Middle frontal gyrus (tissue), 1 donor: ENCODE data around the gene CYB561D1.
A peak's percentile ranks its signal among the peaks of the same experiment; 100 is the strongest.

Source experiments
- DNase-seq: peaks from one replicate; pipeline ENCODE4 v3.0.0-alpha.2; 2015; ENCODE audit warnings: low spot score; ENCODE audit errors: extremely low spot score

Gene CYB561D1

GRCh38 chr1:109546311-109547109, 52.6 kb downstream of the CYB561D1 start:
- peak; percentile 80 for DNase-seq

DNA sequence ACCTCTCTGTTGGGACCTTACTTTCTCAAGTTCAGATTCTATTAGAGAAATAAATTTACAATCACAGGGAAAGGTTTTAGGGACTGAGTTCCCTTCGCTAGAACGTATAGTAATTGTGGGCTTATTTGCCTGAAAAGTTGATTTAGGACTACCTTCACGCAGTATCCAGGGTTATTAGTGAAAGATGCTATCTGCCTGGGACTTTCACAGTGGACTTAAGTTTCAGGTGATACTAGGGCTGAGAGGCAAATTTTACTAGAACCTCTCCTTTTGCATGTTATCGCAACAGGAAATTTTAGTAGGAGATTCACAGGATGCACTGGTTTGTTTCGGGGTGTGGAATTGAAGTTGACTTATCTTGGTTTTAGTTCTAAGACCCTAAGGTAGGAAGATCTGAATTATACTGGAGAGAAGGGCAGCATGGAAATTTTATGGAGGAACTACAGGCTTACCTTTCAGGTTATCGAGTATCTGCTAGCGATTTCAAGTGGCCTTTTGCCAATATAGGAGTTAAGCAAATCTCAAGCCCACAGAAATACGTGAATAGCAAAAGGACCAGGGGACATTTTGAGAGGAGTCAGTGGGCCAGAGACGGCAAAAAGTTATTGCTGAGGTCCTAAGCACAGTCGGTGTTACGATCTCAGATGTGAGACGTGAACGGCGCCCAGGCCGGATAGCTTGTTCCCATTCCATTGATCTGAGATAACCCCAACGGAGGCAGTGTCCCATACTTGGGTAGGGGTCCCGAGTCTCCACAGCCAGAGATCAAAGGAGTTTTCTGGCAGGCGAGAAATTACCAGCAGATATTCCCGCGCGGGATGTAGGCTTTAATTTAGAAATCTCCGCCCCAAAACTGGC, 53.8 kb downstream of the CYB561D1 start:
- no peak for DNase-seq

DNA sequence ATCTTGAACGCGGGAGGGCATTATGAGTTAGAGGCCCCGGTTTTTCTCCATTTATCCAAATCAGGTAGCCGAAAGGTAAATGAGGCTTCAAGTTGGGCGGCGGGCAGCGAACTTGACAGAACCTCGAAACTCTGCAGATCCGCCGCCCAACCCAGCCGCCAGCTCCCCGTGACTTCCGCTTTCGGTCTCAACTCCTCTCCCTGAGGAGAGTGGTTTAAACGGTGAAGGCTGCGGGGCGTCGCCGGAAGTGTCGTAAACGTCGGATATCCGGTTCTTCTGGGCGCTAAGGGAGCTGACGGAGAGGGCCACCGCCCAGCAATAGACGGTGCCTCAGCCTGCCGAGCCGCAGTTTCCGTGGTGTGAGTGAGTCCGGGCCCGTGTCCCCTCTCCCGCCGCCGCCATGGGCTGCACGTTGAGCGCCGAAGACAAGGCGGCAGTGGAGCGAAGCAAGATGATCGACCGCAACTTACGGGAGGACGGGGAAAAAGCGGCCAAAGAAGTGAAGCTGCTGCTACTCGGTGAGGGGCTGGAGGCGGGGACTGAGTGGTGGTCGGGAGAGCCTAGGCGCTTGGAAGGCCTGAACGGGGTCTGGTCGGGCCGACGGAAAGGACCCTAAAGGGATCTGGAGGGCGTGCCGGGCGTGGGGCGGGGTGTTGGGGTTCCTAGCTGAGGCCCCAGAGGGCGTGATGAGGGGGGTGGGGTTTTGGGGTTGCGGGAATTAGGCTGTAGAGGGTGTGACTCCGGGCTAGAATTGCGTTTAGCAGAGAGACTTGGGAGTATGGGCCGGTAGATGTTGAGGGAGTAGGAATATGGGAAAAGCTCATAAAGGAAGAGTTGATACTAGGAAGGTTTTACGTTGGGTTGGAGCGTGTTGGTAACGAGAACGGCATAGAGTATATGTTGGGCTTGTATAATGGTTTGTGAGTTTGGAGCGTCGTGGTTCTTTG, 54.7 kb downstream of the CYB561D1 start, which contains the start of gene GNAI3:
Gene GNAI3 (plus strand): TSS at position 295 of the 947 bp plus-strand sequence. CDS start 106 bp downstream, at position 401.
- peak; percentile 91 for DNase-seq
